Right renal pelvis (tissue), 4 donors: ENCODE data around the gene FAM174B. TPM values are rescaled to one million over a fixed set of nuclear protein-coding genes. Genes with fewer than 3 reads are reported as not detected.

ENCODE experiments used
- DNase-seq, 4 donors: peaks; one replicate each; pipeline ENCODE4 v3.0.0-alpha.2; 2013; ENCODE audit warnings: low read depth in 4 of 4, low spot score in 3 of 4, missing footprints in 1 of 4
- polyA plus RNA-seq, 4 donors: library from polyadenylated mRNA; unstranded; fragments of 120-200 nt; gene quantifications; one replicate each; pipeline ENCODE4 v1.2.1, GENCODE V29; 2013; ENCODE audit not compliant: insufficient read length in 4 of 4

Gene FAM174B
- polyA plus RNA-seq = 10 to 100 TPM; 28.3 to 37.9 (median 32.6) TPM

DNA sequence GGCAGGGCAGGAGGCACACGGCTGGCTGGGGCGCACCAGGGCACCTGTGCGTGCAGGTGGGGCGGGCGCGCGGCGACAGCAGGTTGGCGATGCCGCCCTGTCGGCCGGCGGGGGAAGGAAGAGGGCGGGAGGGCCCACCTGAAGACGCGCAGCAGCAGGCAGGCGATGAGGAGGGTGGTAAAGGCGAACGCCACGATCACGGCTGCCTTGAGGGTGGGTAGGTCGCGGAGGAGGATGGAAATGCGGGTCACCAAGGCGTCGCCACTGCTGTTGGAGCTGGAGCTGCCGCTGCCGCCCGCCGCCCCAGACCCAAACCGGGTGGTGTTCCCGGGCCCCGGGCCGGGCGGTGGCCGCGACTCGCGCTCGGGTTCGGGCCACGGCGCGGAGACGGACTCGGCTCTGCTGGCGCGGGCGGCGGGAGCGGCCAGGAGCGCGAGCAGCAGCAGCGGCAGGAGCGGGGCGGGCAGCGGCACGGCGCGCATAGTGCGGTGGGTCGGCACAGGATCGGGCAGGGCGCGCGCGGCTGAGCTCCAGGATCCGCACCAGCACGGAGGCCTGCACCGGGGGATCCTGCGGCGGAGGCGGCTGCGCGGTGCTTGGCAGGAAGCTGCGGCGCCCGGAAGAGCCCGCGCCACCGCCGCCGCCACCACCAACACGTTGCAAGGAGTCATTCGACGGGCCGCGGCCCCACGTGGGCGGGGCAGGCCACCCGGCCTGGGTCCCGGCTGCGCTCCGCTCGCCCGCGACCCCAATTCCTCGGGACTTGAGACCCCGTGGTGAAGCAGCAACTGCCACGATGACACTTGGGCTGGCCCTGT is at the start of gene FAM174B:
Gene FAM174B, minus strand, starts transcription at position 598 of the 818 bp plus-strand sequence.
- DNase-seq = no peak

- DNase-seq = no peak
Observed at GRCh38 chr15:92696096-92696495, 40.5 kb upstream of the FAM174B start.

- no peak for DNase-seq
Observed at GRCh38 chr15:92693691-92694331, 38.2 kb upstream of the FAM174B start.

DNA sequence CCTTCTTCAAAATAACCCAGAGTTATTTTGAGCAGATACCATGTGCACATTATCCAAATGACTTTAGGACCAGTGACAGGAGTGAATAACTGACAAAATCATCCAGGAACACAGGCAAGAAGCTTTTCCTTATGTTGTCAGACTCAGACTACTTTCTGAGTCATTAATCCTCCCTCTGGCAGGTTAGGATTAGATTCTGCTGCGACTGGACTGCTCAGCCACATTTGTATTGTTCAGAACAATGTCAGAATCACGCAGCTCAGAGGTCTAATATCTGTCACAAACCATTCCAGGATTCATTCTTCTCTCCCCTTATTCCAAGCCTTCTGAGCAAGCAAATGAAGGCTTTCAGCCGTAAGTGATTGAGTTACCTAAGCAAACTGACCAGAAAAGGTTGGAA is 34.8 kb upstream of the FAM174B start:
- no peak for DNase-seq

GRCh38 chr15:92687746-92688145 is 32.2 kb upstream of the FAM174B start:
- DNase-seq = no peak

DNA sequence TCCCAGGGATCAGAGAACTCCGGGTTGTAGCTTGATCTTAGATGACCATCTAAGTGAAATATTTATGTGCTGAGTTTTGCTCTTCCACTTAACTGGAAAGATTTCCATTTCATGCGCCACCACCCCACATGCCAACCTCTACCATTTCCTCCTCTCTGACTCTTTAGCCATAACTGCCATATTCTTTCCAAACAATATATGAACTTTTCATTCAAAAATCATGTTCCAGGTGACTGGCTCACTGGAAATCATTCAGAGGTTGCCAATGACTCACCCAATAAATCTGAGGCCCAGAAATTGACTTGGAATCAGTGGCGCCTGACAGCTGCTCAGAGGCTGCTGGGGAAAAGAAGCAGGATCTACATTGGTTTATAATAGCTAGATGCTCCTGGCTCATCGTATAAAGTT is 31.6 kb upstream of the FAM174B start:
- no peak for DNase-seq

DNA sequence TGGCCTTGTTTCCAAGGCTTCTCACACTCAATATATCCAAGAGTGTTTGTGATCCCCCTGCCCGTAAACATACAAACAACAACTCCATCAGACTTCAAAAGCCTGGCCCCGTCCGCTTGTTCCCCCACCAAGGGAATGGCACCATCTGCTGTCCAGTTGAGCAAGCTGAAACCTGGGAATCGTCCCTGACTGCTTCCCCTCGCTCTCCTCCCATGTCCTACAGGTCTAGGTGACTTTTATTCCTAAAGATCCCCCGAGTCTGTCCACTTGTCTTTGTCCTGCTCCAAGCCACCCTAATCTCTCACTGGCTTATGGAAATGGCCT is 27.9 kb upstream of the FAM174B start:
- no peak for DNase-seq

DNA sequence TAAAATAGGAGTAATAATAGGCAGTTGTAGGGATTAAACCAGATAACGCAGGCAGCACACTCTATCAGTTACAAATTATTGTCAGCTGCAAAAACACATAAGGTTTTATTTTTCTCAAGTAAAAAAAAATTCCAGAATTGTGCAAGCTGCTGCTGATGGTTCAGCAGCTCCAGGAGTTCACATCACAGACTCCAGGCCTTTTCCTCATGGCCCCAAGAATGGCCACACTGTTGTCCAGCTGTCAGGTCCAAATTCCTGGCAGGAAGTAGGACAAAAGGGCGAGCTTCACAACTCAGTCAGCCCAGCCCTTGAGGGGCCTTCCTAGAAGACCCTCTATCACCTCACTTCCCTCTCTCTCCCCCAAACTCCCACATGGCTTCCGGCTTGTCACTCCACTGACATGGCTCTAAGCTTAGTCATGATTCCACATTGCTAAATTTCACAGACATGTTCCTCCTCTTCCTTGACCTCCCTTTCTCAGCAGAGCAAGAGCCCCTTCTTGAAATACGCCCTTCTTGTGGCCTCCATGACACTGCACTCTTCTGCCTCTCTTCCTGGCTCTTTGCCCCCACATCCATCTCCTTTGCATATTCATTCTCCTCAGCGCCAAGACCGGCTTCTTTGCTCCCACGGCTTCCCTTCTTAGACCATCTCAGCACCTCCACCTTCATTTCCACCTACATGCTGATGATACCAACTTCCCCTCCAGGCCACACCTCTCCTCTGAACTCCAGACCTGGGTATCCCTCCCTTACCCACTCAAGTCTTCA is 27.4 kb upstream of the FAM174B start:
- DNase-seq = no peak

- DNase-seq = no peak
Observed at GRCh38 chr15:92681141-92681631, 25.6 kb upstream of the FAM174B start.

- DNase-seq = no peak
Observed at GRCh38 chr15:92677999-92678398, 22.4 kb upstream of the FAM174B start.

DNA sequence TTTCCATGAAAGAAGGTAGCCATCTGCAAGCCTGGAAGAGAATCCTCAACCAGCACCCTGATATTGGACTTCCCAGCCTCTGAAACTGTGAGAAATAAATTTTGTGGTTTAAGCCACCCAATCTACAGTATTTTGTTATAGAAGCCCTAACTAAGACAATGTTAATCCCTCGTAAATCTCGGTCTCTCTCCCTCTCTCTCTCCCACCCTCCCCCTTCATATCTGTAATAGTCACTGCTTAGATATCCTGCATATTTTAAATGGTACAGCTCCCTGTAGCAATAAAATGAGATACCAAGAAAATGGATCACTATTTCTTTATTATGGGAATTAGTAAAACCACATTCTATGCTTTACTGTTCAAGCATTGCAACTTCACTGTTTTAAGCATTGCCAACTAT is 21.0 kb upstream of the FAM174B start:
- DNase-seq = no peak

DNA sequence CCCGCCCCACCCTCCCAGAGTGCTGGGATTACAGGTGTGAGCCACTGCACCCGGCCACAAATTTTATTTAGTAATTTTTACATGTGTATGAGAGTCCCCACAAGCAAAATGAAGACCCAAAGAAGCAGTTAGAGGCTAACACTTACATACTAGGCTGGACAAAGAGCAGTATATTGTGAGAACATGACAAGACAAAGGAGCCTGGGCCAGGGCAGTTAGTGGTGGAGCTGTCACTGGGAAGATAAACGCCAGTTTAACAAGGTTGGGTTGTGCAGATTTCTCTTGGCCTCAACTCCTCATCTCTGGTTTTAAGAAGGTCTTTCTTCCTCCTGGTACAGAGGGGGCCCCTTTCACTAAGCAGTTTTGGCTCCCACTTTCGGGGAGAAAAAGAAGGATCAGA is 19.9 kb upstream of the FAM174B start:
- no peak for DNase-seq

- DNase-seq = no peak
Observed at GRCh38 chr15:92674347-92674746, 18.8 kb upstream of the FAM174B start.

- no peak for DNase-seq
Observed at GRCh38 chr15:92672102-92672501, 16.5 kb upstream of the FAM174B start.

- DNase-seq = no peak
Observed at GRCh38 chr15:92671406-92671805, 15.8 kb upstream of the FAM174B start.

DNA sequence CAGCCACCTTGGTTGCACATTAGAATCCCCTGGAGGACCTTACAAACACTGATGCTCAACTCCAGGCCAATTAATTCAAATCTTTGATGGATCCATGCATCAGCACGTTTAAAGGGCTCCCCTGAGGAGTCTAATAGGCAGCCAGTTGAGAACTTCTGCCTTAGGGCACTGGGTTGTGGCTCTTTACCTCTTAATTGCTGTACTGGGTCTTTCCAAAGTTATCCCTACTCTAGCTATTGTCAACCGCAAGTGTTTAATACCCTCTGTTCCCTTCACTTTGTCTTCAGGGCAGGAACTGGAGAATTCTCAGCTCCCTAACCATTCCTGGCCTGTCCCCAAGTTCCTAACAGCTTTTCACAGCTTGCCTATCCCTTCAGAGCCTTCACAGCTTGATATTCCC is 15.0 kb upstream of the FAM174B start:
- no peak for DNase-seq

GRCh38 chr15:92669432-92669831 is 13.9 kb upstream of the FAM174B start:
- DNase-seq = no peak

DNA sequence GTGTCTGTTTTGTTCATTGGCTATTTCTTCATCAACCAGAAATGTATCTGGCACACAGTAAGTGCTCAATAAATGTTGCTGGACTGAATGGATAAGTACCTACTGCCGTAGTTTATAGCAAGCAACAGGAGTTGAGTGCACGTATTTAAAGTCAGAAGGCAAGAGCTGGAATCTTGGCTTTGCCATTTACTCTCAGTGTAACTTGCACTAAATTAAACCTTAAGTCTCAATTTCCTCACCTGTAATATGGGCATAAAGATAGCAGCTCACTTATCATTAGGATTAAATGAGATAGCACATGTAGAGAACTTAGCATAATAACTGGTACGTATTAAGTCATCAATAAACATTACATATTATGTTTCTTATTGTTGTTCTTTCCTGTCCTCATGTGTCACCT is 13.0 kb upstream of the FAM174B start:
- no peak for DNase-seq

GRCh38 chr15:92667970-92668485 is 12.5 kb upstream of the FAM174B start:
- DNase-seq = no peak

- DNase-seq = no peak
Observed at GRCh38 chr15:92667287-92667904, 11.8 kb upstream of the FAM174B start.

DNA sequence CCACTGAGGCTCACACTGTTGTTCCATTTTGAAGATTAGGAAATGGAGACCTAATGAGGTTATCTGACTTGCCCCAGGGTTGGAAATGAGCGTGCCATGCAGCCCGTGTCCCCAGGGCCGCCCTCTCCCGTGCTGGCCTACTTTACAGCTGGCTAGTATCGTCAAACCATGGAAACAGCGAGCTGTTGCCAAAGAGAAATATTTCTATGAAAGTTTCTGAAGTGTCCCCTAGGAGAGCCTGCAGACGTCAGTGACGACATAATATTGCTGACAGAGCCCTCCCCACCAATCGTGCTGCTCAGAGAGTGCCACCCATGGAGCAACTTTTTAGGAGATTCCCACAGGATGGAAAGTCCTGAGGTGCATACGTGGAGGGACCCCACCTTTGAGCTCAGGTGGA is 11.2 kb upstream of the FAM174B start:
- DNase-seq = no peak
